ENCODE results near the gene SYNDIG1L. TPM values are rescaled to one million over a fixed set of nuclear protein-coding genes. Genes with fewer than 3 reads are reported as not detected.

The SYNDIG1L gene
- total and polyA plus RNA-seq, 2 donors (not counting 3 experiments of a cell fraction or from before 2014, with no cell fraction given), result not detected

- DNase-seq (ENCODE audit: low read depth, low spot score) (no peak), FAIRE-seq (no peak)
- Histone ChIP-seq H3K36me3 (ENCODE audit: control insufficient read depth in 2 of 2, extremely low read depth in 1 of 2, insufficient read depth in 2 of 2, low read length in 2 of 2) (no peaks in the 10 kb centered on the region), H3K9ac (replicated peaks; ENCODE audit: extremely low read depth, insufficient read depth, low read length) (no peak overlapping the region), H3K27me3 (ENCODE audit: control insufficient read depth in 2 of 2, insufficient read depth in 2 of 2, low read length in 2 of 2) (peaks cover 16 to 23% of the 10 kb centered on the region in 2 experiments), H3K27ac (ENCODE audit: insufficient read depth, low read depth, low read length) (no peak overlapping the region), H3K4me2 (ENCODE audit: insufficient read depth, low read length) (no peak overlapping the region), H4K20me1 (replicated peaks; ENCODE audit: control insufficient read depth, extremely low read depth, insufficient read depth, low read length) (no peaks in the 10 kb centered on the region), H3K4me3 (replicated peaks in 1 of 3; ENCODE audit: insufficient read depth in 1 of 3, low read depth in 1 of 3, low read length in 3 of 3) (no peak overlapping the region), H3K9me1 (replicated peaks; ENCODE audit: control insufficient read depth, extremely low read depth, insufficient read depth, low read length) (no peaks in the 10 kb centered on the region), H3K4me1 (ENCODE audit: control insufficient read depth, extremely low read depth, insufficient read depth, low read length) (no peaks in the 10 kb centered on the region), H2AFZ (ENCODE audit: low read depth, low read length) (no peak overlapping the region), H3K9me3 (replicated peaks; ENCODE audit: control insufficient read depth, insufficient read depth, low read length) (no peaks in the 10 kb centered on the region), H3K79me2 (ENCODE audit: control insufficient read depth, insufficient read depth, low read length) (no peaks in the 10 kb centered on the region)
- POLR2A ChIA-PET, result no interaction called here
- no peak for TF ChIP-seq GATA2 (IDR thresholded peaks at IDR 0.05; ENCODE audit: insufficient read depth, insufficient read length, low read depth, low read length)
- no peak for TF ChIP-seq MAX (IDR thresholded peaks at IDR 0.05; ENCODE audit: insufficient read depth, insufficient read length)
- no peak for TF ChIP-seq EZH2 (IDR thresholded peaks at IDR 0.05; ENCODE audit: borderline replicate concordance, low read depth, low read length, severe bottlenecking)
- no peak for TF ChIP-seq JUN (IDR thresholded peaks at IDR 0.05; ENCODE audit: borderline replicate concordance, insufficient read depth, insufficient read length, low read depth)
- no peak for TF ChIP-seq CTCF (IDR thresholded peaks at IDR 0.05; ENCODE audit: extremely low read depth in 1 of 2, insufficient read depth in 1 of 2, low read depth in 1 of 2, low read length in 2 of 2)
- no peak for TF ChIP-seq POLR2A (IDR thresholded peaks at IDR 0.05; ENCODE audit: low read depth, low read length)
- TF ChIP-seq POLR2AphosphoS5 (IDR thresholded peaks at IDR 0.05; ENCODE audit: insufficient read depth, low read depth, low read length), result no peak
- no peak for TF ChIP-seq FOS (IDR thresholded peaks at IDR 0.05; ENCODE audit: borderline replicate concordance, insufficient read depth, low read length)
- TF ChIP-seq MYC (IDR thresholded peaks at IDR 0.05; ENCODE audit: low read depth, low read length), result no peak
- intact Hi-C loops (cut with micrococcal nuclease) (no loop called here), dilution Hi-C loops (cut with MboI; ENCODE audit: extremely low pct_ligation_motif_present, low sequenced_read_pairs) (no loop called here)
- CTCF ChIA-PET, result no interaction called here
- no TSS peak for BruUV-seq (replicated peaks)
Observed at GRCh38 chr14:74412753-74413152, 13.3 kb downstream of the SYNDIG1L start.
